GM11168 (cell line): ENCODE data around the gene ASIP.
"Not testable (repeated sequence)": the region's sequence is repeated elsewhere in the genome, so short reads cannot be mapped to it uniquely, and the experiment has no call there.

Experiments used
- in situ Hi-C: fragments of 300-500 bp; cut with MboI; formaldehyde crosslinking; loops from one replicate; pipeline ENCODE4 v1.12.0; 2022; ENCODE audit warnings: low sequenced_read_pairs; ENCODE audit not compliant: unreplicated experiment

The ASIP gene

GRCh38 chr20:34282041-34282440 lies 40.8 kb downstream of the ASIP start:
- in situ Hi-C loops: no loop called here

GRCh38 chr20:34283844-34284243 lies 42.6 kb downstream of the ASIP start:
- in situ Hi-C loops: no loop called here

DNA sequence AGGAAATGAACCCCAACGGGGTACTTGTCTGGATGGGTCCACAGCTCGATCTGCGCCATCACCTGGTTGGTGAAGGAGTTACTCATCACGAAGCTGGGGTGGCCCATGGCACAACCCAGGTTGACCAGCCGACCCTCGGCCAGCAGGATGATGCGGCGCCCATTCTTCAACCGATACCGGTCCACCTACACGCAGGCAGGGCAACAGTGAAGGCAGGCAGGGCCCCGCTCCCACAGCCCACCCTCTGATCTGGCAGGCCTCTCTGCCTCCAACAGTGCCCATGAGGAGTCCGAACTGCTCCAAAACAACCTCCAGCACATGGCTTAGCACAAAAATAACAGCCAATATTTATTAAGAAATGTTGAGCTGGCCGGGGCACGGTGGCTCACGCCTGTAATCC lies 44.2 kb downstream of the ASIP start:
- in situ Hi-C loops: no loop called here

DNA sequence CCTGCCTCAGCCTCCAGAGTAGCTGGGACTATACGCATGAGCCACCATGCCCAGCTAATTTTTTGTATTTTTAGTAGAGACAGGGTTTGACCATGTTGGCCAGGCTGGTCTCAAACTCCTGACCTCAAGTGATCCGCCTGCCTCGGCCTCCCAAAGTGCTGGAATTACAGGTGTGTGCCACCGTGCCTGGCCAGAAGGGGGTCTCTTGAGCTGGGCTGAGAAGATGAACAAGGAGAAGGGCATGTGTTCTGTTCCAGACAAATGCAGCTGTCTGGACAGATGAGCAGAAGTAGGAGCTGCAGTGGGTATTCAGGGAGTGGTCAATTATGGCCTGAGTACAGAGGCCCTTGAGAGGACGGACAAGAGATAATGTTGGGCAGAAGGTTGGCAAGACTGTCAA lies 46.3 kb downstream of the ASIP start:
- in situ Hi-C loops: not testable (repeated sequence)

DNA sequence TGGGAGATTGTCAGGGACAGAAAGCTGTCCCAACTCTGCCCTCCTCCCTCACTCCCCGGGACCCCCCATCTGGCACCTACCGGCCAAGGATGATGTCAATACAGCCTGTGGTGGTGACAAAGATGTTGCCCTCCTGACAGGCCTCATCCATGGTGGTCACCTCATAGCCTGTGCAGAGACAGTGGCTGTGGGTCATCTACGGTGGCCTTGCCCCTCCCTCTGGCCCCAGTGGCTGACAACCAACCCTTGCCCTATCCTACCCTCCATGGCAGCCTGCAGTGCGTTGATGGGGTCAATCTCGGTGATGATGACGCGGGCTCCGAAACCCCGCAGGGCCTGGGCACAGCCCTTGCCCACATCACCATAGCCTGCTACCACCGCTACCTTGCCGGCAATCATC lies 49.2 kb downstream of the ASIP start:
- in situ Hi-C loops: no loop called here

- in situ Hi-C loops: no loop called here
These were observed 51.3 kb downstream of the ASIP start for GRCh38 chr20:34292496-34292895.

- in situ Hi-C loops: no loop called here
These were observed 51.9 kb downstream of the ASIP start for GRCh38 chr20:34293119-34293518.

DNA sequence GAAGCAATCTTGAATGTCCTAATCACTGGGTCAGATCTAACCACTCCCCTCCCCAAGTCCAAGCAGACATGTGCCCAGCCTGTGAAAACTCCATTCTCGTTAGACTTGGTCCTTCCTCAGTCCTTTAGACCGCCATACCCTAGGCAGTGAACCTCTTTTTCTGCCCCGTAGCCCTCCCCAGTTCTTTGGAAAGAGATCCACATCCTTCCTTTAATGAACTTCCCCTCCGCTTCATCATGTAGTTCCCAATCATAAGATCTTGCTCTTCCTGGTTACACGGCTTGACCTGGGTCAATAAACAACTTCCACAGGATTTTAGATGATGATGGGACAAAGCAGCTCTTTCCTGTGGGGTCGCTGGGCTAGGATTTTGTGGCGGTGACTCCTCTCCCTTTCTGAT lies 52.4 kb downstream of the ASIP start:
- in situ Hi-C loops: no loop called here

DNA sequence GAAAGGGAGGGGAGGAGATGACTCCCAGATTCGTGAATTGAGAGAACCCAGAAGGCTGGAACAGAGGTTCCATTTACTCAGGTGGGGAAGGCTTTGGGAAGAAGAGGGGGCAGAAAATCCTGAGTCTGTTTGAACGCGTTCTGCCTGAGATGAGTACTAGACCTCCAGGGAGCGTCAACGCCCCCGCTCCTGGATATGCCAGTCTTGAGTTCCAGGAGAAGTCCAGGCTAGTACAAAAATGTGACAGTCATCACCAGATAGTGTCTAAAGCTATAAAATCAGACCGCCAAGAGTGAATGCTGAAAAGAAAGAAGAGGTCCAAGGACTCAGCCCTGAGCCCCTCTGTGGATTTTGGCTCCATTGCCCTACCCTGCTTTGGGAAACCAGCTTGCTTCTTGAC lies 53.3 kb downstream of the ASIP start:
- in situ Hi-C loops: no loop called here

GRCh38 chr20:34295284-34295683 lies 54.1 kb downstream of the ASIP start:
- in situ Hi-C loops: no loop called here

- in situ Hi-C loops: no loop called here
These were observed 55.2 kb downstream of the ASIP start for GRCh38 chr20:34296468-34296867.

DNA sequence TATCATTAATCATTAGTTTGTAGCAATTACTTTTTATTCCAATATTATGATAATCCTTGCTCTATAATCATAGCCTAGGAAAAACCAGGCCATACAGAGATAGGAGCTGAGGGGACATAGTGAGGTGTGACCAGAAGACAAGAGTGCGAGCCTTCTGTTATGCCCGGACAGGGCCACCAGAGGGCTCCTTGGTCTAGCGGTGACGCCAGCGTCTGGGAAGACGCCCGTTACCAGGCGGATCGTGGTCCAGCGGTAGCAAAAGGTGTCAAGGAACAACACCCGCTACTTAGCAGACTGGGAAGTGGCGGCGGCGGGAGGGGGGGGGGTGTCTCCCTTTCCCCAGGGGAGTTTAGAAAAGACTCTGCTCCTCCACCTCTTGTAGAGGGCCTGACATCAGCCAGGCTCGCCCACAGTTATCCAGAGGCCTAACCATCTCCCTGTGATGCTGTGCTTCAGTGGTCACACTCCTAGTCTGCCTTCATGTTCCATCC lies 57.1 kb downstream of the ASIP start:
- in situ Hi-C loops: not testable (repeated sequence)

DNA sequence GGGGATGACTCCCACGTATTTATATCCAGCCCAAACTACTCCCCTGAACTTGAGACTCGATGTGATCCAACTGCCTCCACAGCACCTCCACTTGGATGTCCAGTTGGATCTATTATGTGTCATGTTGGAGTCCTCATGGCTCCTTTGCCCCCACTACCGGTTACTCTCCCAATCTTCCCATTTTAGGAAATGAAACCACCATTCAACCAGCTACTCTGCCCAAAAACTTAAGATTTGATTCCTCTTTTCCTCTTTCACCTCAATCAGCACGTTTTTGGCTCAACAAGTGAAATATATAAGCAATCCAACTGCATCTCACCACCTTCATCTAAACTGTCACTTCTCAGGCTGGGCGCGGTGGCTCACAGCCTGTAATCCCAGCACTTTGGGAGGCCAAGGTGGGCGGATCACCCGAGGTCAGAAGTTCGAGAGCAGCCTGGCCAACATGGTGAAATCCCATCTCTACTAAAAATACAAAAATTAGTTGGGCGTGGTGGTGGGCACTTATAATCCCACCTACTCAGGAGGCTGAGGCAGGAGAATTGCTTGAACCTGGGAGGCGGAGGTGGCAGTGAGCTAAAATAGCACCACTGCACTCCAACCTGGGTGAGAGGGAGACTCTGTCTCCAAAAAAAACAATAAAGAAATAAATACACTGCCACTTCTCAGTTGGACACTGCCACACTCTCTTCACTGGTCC lies 58.5 kb downstream of the ASIP start:
- in situ Hi-C loops: no loop called here

DNA sequence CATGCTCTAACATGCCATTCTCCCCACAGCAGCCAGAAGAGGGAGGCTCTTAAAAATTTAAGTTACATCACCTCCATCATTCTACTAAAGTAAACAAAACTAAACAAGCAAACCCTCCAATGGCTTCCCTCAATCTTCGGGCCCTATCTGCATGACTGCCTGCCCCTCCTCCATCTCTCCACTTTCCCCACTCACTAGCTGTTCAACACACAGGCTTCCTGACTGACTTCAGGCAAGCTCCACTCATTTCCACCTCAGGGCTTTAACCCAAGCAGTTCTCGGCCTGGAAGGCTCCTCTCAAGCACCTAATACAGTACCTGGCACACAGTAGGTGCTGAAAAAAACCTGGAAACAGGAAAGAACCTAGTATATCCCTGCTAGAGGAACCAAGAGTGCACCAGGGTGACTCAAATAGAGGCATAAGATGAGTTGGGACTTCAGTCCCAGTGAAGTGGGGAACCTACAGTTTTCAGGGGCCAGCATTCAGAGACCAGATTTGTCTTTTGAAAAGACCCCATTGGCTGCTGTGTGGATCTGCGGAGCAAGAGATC lies 59.1 kb downstream of the ASIP start:
- in situ Hi-C loops: no loop called here

DNA sequence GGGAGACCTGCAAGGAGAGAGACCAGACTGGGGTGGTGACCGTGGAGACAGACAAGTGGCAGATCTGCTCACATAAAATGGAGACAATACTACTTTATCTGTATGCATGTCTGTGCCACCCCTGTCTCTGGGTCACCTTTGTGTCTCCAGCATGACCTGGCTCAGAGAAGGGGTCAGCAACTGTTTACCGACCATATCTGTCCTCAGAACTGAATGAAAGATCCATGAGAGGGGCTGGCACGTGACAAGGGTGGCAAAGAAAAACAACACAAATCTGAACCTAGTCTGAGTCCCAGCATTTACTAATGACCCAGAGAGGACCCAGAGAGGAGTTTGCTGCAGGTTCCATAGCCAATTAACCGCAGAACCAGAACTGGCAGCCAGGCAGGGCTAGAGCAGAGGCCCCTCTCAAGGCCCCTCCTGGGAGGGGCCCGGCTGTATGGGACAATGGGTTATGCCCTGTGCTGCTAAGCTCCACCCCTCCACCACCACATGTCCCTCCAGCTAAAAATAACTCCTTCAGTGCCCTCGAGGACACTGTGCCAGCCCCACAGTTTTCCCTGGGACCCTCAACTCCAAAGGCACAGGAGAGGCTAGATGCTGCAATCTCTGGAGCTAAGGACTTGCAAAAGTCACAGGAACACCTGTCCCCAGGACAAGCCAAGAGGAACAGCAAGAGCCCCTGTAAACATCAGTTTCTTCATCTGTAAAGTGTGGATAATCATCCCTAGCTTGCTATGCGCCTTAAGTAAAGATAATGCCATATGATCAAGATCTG lies 59.8 kb downstream of the ASIP start:
- in situ Hi-C loops: no loop called here

DNA sequence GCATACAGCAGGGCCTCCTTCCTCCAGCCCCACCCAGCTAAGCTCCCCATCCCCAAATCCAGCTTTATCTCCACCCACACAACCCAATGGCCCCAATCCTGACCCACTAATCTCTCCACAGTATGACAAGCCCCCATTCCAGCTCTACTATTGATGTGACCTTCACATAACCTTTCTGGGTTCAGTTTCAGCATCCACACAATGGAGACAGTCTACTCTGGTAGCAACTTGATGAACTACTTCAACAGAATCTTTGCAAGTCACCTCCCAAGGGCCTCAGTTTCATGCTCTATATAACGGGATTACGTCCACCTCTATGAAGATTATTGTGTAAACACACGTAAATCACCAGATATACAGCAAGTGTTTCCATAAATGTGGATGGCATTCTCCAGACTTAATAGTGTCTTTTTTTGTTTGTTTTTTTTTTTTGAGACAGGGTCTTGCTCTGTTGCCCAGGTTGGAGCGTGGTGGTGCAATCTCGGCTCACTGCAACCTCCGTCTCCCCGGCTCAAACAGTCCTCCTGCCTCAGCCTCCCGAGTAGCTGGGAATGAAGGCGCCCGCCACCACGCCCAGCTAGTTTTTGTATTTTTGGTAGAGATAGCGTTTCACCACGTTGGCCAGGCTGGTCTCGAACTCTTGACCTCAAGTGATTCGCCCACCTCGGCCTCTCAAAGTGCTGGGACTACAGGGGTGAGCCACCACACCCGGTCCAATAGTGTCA lies 60.5 kb downstream of the ASIP start:
- in situ Hi-C loops: no loop called here

- in situ Hi-C loops: no loop called here
These were observed 61.1 kb downstream of the ASIP start for GRCh38 chr20:34302312-34302722.

- in situ Hi-C loops: no loop called here
These were observed 61.7 kb downstream of the ASIP start, which contains the start of gene AHCY for GRCh38 chr20:34302723-34303533. TSS of gene AHCY (minus strand) at chr20:34303355. CDS start at chr20:34303270, 85 bp downstream.

GRCh38 chr20:34305333-34306230 lies 64.4 kb downstream of the ASIP start:
- in situ Hi-C loops: no loop called here
